ENCODE results near the gene NKD1. TPM values are rescaled to one million over a fixed set of nuclear protein-coding genes. Genes with fewer than 3 reads are reported as not detected.

Gene NKD1
- total RNA-seq, 6 experiments from 2014 or later = 0.69 to 2.6 (median 2.1) TPM

DNA sequence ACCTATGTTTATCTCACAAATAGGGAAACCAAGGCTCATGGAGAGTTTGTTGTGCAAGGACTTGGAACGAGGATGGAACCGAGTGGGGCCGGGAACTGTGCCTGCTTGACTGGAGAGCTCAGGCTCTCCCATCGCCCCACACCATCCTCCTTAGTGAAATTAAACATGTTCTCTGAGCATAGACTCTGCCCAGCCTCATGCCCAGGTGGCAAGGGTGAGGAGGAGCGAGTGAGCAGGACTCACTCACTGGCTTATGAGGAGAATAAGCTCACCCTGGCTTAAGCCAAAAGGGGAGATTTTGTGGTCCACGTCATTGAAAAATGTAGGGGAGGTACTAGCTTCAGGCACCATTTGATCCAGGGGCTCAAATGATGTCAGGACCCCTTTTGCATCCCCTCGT, 44.8 kb downstream of the NKD1 start:
- WGBS (ENCODE audit: insufficient coverage, low coverage, low lambda C conversion rate, missing lambda C conversion rate) = 56% methylated on average over 5 of the region's 7 CpGs
- intact Hi-C loops (cut with DNase I) = no loop called here

DNA sequence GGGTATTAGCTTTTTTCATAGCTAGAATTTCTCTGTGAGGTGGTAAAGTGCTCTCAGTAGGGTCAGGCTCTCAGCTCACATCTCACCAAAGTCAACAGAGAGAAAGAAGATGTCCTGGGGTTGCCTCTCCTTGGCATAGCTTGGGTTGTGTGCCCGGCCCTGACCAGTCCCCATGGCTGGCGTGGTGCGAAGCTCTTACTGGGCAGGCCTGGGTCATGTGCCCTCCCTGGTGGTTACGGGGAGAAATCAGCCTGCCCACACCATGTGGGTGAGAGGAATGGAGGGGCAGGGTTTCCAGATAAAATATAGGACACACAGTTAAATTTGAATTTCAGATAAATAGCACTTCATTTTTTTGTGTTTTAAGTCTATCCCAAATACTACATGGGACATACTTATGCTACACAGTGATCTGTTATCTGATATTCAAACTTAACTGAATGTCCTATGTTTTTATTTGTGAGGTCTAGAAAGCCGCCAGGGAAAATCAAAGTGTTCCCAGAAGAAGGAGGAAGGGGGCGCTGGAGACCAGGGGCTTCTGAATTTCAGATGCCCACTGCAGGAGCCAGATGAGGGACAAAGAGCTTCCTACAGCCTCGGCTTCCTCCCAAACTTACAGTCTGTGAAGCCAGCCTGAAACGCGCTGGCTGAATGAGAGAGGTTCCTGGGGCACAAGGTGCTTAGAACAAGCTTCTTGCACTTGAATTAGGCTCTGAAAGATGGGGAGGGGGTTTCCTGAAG, 45.4 kb downstream of the NKD1 start:
- Histone ChIP-seq H3K4me3 (no peak overlapping the region), H3K4me1 (peaks cover 0 to 20% (median 9%) of the 10 kb centered on the region in 4 donors), H3K27ac (no peak overlapping the region), H3K36me3 (no peaks in the 10 kb centered on the region), H3K27me3 (no peaks in the 10 kb centered on the region), H3K9me3 (no peaks in the 10 kb centered on the region)
- no peak for TF ChIP-seq POLR2A (IDR thresholded peaks at IDR 0.05)
- TF ChIP-seq, protein P1, sequence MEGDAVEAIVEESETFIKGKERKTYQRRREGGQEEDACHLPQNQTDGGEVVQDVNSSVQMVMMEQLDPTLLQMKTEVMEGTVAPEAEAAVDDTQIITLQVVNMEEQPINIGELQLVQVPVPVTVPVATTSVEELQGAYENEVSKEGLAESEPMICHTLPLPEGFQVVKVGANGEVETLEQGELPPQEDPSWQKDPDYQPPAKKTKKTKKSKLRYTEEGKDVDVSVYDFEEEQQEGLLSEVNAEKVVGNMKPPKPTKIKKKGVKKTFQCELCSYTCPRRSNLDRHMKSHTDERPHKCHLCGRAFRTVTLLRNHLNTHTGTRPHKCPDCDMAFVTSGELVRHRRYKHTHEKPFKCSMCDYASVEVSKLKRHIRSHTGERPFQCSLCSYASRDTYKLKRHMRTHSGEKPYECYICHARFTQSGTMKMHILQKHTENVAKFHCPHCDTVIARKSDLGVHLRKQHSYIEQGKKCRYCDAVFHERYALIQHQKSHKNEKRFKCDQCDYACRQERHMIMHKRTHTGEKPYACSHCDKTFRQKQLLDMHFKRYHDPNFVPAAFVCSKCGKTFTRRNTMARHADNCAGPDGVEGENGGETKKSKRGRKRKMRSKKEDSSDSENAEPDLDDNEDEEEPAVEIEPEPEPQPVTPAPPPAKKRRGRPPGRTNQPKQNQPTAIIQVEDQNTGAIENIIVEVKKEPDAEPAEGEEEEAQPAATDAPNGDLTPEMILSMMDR (IDR thresholded peaks at IDR 0.05) = no peak
- ATAC-seq (no peak), DNase-seq (no peak)
- 80% methylated on average over 6 of the region's 9 CpGs for WGBS (ENCODE audit: insufficient coverage, low coverage, low lambda C conversion rate, missing lambda C conversion rate)
- intact Hi-C loops (cut with DNase I) = no loop called here

More for the DNA sequence above, 44.8 kb downstream of the NKD1 start:
- Histone ChIP-seq H3K36me3 (no peaks in the 10 kb centered on the region), H3K27ac (peak overlapping the region in 1 of 3 donors; percentile 60), H3K4me1 (peaks cover 0 to 20% (median 9%) of the 10 kb centered on the region in 4 donors), H3K9me3 (no peaks in the 10 kb centered on the region), H3K27me3 (no peaks in the 10 kb centered on the region), H3K4me3 (no peak overlapping the region)
- DNase-seq (no peak), ATAC-seq (no peak)
- TF ChIP-seq, protein P1 (IDR thresholded peaks at IDR 0.05) = no peak
- no peak for TF ChIP-seq POLR2A (IDR thresholded peaks at IDR 0.05)

DNA sequence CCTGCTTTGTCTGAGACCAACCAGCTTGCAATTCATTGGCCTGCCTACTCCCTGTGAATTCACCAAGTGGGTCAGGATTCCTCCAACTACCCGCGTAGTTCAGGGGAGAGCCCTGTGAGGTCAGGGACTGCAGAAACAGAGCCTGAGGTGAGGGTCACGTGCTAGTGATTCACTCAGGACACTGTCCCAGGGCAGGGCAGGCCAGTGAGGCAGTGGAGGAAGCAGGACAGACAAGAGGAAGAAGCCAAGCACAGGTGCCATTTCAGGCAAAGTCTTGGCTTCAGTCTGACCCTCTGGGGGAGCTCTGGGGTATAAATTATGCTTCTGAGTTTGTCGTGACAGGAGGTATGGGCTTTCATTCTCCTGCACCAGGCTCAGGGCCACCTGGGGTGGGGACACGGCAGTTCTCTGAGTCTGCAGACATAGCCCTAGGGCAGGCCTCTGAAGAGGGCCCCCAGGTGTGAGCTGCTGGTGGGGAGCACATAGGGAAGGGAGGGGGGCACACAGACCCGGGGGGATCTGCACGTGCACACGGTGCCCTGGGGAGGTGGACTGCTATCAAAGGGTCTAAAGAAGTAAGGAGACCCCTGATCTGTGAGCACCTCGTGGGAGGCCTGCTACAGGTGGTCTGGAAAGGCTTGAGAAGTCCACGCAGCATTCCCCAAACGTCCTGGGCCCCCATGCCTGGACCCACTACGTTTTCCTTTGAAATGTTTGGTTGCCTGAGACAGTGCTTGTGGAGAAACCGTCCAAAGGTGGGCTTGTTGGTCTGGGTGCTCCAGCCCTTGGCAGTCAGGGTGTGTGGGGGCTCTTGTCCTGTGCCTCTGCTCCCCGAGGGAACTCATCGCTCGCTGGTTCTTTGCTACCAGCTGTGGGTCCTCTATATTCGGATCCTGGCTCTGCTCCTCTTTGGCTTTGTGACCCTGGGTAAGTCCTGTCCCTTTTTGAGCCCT, 46.4 kb downstream of the NKD1 start:
- no peak for DNase-seq
- WGBS (ENCODE audit: insufficient coverage, low coverage, low lambda C conversion rate, missing lambda C conversion rate) = 84% methylated on average over 3 of the region's 17 CpGs
- H3K4me3 ChIP-seq = no peak overlapping the region
- no peaks in the 10 kb centered on the region for H3K36me3 ChIP-seq
- H3K27ac ChIP-seq = no peak overlapping the region
- intact Hi-C loops (cut with DNase I) = no loop called here
- ATAC-seq = no peak
- TF ChIP-seq, protein P1 (IDR thresholded peaks at IDR 0.05) = no peak
- TF ChIP-seq POLR2A (IDR thresholded peaks at IDR 0.05) = no peak
- H3K9me3 ChIP-seq = no peaks in the 10 kb centered on the region
- peaks cover 0 to 20% (median 9%) of the 10 kb centered on the region in 4 donors for H3K4me1 ChIP-seq
- H3K27me3 ChIP-seq = no peaks in the 10 kb centered on the region

DNA sequence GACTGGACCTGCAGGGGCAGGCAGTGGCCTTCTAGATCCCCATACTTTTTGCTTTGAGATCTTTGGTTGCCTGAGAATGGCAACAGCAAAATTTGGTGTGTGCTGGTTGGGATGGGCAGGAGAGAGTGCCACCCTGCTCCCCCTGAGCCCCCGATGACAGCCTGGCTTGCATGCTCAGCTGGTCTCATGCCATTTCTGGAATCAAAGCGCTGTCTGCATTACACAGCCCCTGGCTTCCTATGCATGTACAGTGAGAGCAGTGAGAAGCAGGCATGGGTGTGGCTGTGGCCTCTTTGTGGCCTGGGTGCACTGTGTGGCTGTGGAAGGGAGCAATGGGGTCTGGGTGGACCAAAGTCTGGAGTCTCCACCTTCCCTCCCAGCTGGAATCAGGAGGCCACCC, 47.7 kb downstream of the NKD1 start:
- H3K27me3 ChIP-seq = no peaks in the 10 kb centered on the region
- H3K27ac ChIP-seq = no peak overlapping the region
- H3K36me3 ChIP-seq = no peaks in the 10 kb centered on the region
- no peak for DNase-seq
- TF ChIP-seq POLR2A (IDR thresholded peaks at IDR 0.05) = no peak
- TF ChIP-seq, protein P1 (IDR thresholded peaks at IDR 0.05) = no peak
- 75% methylated on average over 2 of the region's 2 CpGs for WGBS (ENCODE audit: insufficient coverage, low coverage, low lambda C conversion rate, missing lambda C conversion rate)
- intact Hi-C loops (cut with DNase I) = no loop called here
- H3K9me3 ChIP-seq = no peaks in the 10 kb centered on the region
- peaks cover 0 to 19% (median 8%) of the 10 kb centered on the region in 4 donors for H3K4me1 ChIP-seq
- H3K4me3 ChIP-seq = no peak overlapping the region
- ATAC-seq = no peak
